ENCODE data around the gene SLCO3A1.
"Not testable (repeated sequence)": the region's sequence is repeated elsewhere in the genome, so short reads cannot be mapped to it uniquely, and the experiment has no call there.

The SLCO3A1 gene

GRCh38 chr15:92028389-92028724, 174.8 kb downstream of the SLCO3A1 start:
- no peak for DNase-seq

GRCh38 chr15:92029767-92030166, 176.3 kb downstream of the SLCO3A1 start:
- DNase-seq = no peak

GRCh38 chr15:92033314-92033713, 179.8 kb downstream of the SLCO3A1 start:
- DNase-seq = no peak

- no peak for DNase-seq
Observed at GRCh38 chr15:92033723-92034122, 180.2 kb downstream of the SLCO3A1 start.

- no peak for DNase-seq
Observed at GRCh38 chr15:92034227-92034626, 180.7 kb downstream of the SLCO3A1 start.

- no peak for DNase-seq
Observed at GRCh38 chr15:92035551-92035950, 182.0 kb downstream of the SLCO3A1 start.

- DNase-seq = no peak
Observed at GRCh38 chr15:92035961-92036360, 182.5 kb downstream of the SLCO3A1 start.

- DNase-seq = no peak
Observed at GRCh38 chr15:92037491-92037890, 184.0 kb downstream of the SLCO3A1 start.

GRCh38 chr15:92040350-92040749, 186.8 kb downstream of the SLCO3A1 start:
- DNase-seq = no peak

GRCh38 chr15:92041371-92041770, 187.9 kb downstream of the SLCO3A1 start:
- no peak for DNase-seq

- no peak for DNase-seq
Observed at GRCh38 chr15:92043283-92043682, 189.8 kb downstream of the SLCO3A1 start.

GRCh38 chr15:92044203-92044909, 190.8 kb downstream of the SLCO3A1 start:
- no peak for DNase-seq

- DNase-seq = no peak
Observed at GRCh38 chr15:92047900-92048299, 194.4 kb downstream of the SLCO3A1 start.

- no peak for DNase-seq
Observed at GRCh38 chr15:92048739-92049138, 195.2 kb downstream of the SLCO3A1 start.

GRCh38 chr15:92049290-92049989, 195.9 kb downstream of the SLCO3A1 start:
- peak in 1 of 56 donors; percentile 11 for DNase-seq

GRCh38 chr15:92050220-92050898, 196.9 kb downstream of the SLCO3A1 start:
- DNase-seq = no peak

- no peak for DNase-seq
Observed at GRCh38 chr15:92051716-92052115, 198.2 kb downstream of the SLCO3A1 start.

- DNase-seq = no peak
Observed at GRCh38 chr15:92053753-92054316, 200.3 kb downstream of the SLCO3A1 start.

GRCh38 chr15:92056875-92057274, 203.4 kb downstream of the SLCO3A1 start:
- no peak for DNase-seq

- no peak for DNase-seq
Observed at GRCh38 chr15:92059036-92059970, 205.8 kb downstream of the SLCO3A1 start.

- not testable (repeated sequence) for DNase-seq
Observed at GRCh38 chr15:92059971-92060311, 206.4 kb downstream of the SLCO3A1 start.
